ENCODE data around the gene KIF22.
A peak's percentile ranks its signal among the peaks of the same experiment; 100 is the strongest.
"Not testable (repeated sequence)": the region's sequence is repeated elsewhere in the genome, so short reads cannot be mapped to it uniquely, and the experiment has no call there.

KIF22 gene

GRCh38 chr16:29790183-29790948 lies at the start of gene KIF22:
TSS of gene KIF22 (plus strand) at chr16:29790751. CDS start at chr16:29790760, 9 bp downstream.
- DNase-seq (ENCODE audit: low read depth) = peak; percentile 90

- DNase-seq (ENCODE audit: low read depth) = no peak
Measured at GRCh38 chr16:29742683-29743275, 47.8 kb upstream of the KIF22 start.

- no peak for DNase-seq (ENCODE audit: low read depth)
Measured at GRCh38 chr16:29743475-29743826, 47.1 kb upstream of the KIF22 start.

GRCh38 chr16:29743827-29744531 lies 46.6 kb upstream of the KIF22 start:
- DNase-seq (ENCODE audit: low read depth) = no peak

GRCh38 chr16:29744541-29745101 lies 45.9 kb upstream of the KIF22 start:
- no peak for DNase-seq (ENCODE audit: low read depth)

- DNase-seq (ENCODE audit: low read depth) = no peak
Measured at GRCh38 chr16:29745121-29745852, 45.3 kb upstream of the KIF22 start.

- no peak for DNase-seq (ENCODE audit: low read depth)
Measured at GRCh38 chr16:29745853-29746345, 44.7 kb upstream of the KIF22 start, which contains the start of gene C16orf54. TSS of gene C16orf54 (minus strand) at chr16:29745990. CDS start at chr16:29744951, 1,039 bp downstream.

- not testable (repeated sequence) for DNase-seq (ENCODE audit: low read depth)
Measured at GRCh38 chr16:29746518-29746917, 44.0 kb upstream of the KIF22 start.

- DNase-seq (ENCODE audit: low read depth) = no peak
Measured at GRCh38 chr16:29747947-29748759, 42.4 kb upstream of the KIF22 start.

GRCh38 chr16:29748760-29749149 lies 41.8 kb upstream of the KIF22 start:
- DNase-seq (ENCODE audit: low read depth) = not testable (repeated sequence)

- DNase-seq (ENCODE audit: low read depth) = no peak
Measured at GRCh38 chr16:29753516-29753915, 37.0 kb upstream of the KIF22 start.

GRCh38 chr16:29756654-29757053 lies 33.9 kb upstream of the KIF22 start:
- no peak for DNase-seq (ENCODE audit: low read depth)

GRCh38 chr16:29757086-29757485 lies 33.5 kb upstream of the KIF22 start:
- DNase-seq (ENCODE audit: low read depth) = not testable (repeated sequence)

GRCh38 chr16:29757950-29758466 lies 32.5 kb upstream of the KIF22 start:
- peak; percentile 32 for DNase-seq (ENCODE audit: low read depth)

GRCh38 chr16:29760567-29761279 lies 29.8 kb upstream of the KIF22 start:
- DNase-seq (ENCODE audit: low read depth) = no peak

- DNase-seq (ENCODE audit: low read depth) = not testable (repeated sequence)
Measured at GRCh38 chr16:29761280-29761651, 29.3 kb upstream of the KIF22 start.

- no peak for DNase-seq (ENCODE audit: low read depth)
Measured at GRCh38 chr16:29761882-29762281, 28.7 kb upstream of the KIF22 start.

GRCh38 chr16:29763326-29763725 lies 27.2 kb upstream of the KIF22 start:
- no peak for DNase-seq (ENCODE audit: low read depth)

- DNase-seq (ENCODE audit: low read depth) = no peak
Measured at GRCh38 chr16:29765167-29766032, 25.2 kb upstream of the KIF22 start.

Measured in non-pigmented ciliary epithelial cell (primary cell).